Activated CD8-positive, alpha-beta T cell treated with anti-CD3 and anti-CD28 coated beads for 36 hours (primary cell): ENCODE data around the gene SFT2D2. TPM values are rescaled to one million over a fixed set of nuclear protein-coding genes. Genes with fewer than 3 reads are reported as not detected.
"Not testable (repeated sequence)": the region's sequence is repeated elsewhere in the genome, so short reads cannot be mapped to it uniquely, and the experiment has no call there.

Experiments used
- ATAC-seq: fragments of 200-7000 bp; cut with Tn5 transposase; one replicate; pipeline ENCODE4 v1.10.0; 2021; ENCODE audit warnings: mild to moderate bottlenecking, moderate library complexity
- CTCF ChIA-PET: fragments of 350-600 bp; sonication (Branson Sonifier 250); formaldehyde crosslinking; loops from one replicate; lab custom pipeline; 2021; ENCODE audit warnings: antibody characterized with exemption; lab: Charles Lee
- POLR2A ChIA-PET: fragments of 350-600 bp; sonication (Branson Sonifier 250); formaldehyde crosslinking; loops from one replicate; lab custom pipeline; 2021; ENCODE audit warnings: antibody characterized with exemption; lab: Charles Lee
- DNase-seq: peaks from one replicate; pipeline ENCODE4 v3.0.0-alpha.2; 2020
- H3K27ac Mint-ChIP-seq: one replicate; pipeline ENCODE4 v1.8.0; 2021; ENCODE audit warnings: mild to moderate bottlenecking, mixed read lengths
- H3K27me3 Mint-ChIP-seq: one replicate; pipeline ENCODE4 v1.8.0; 2021; ENCODE audit warnings: mixed read lengths
- H3K36me3 Mint-ChIP-seq: one replicate; pipeline ENCODE4 v1.8.0; 2021; ENCODE audit warnings: low read depth, mixed read lengths
- H3K4me1 Mint-ChIP-seq: one replicate; pipeline ENCODE4 v1.8.0; 2021; ENCODE audit warnings: low read depth, mixed read lengths
- H3K4me3 Mint-ChIP-seq: one replicate; pipeline ENCODE4 v1.8.0; 2021; ENCODE audit warnings: mild to moderate bottlenecking, moderate library complexity, mixed read lengths
- H3K9me3 Mint-ChIP-seq: one replicate; pipeline ENCODE4 v1.8.0; 2021; ENCODE audit warnings: mixed read lengths
- CTCF ChIP-seq: fragments of 200-600 bp; IDR thresholded peaks from one replicate; pipeline ENCODE4 v1.8.0; 2022; ENCODE audit warnings: antibody characterized with exemption, mild to moderate bottlenecking
- intact Hi-C: fragments of 100-400 bp; cut with micrococcal nuclease; formaldehyde crosslinking; loops from one replicate; pipeline ENCODE4 v1.10.0; 2022
- total RNA-seq, 2 experiments: library from RNA; stranded (reverse); gene quantifications; one replicate each; pipeline ENCODE4 v1.2.3, GENCODE V29; 2021

SFT2D2 gene
- total RNA-seq, 2 experiments from 2014 or later: 30.8 to 31.4 TPM

DNA sequence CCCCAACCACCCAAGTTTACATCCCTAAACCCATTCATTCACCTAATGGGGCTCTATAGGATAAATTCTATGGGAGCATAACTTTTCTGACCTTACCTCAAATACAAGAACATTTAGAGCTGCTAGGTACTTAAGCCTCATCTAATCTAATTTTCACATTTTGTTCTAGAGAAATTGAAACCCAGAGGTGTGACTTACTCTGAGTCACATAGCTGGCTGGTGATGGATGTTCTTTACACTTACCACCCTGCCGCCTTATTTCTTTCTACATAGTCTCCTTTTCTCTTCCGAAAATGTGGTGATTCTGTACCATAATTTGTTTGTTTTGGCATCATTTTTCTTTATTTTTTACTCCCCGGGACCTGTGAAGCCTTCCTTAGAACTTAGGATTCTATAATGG is 26.7 kb upstream of the SFT2D2 start:
- H3K36me3 Mint-ChIP-seq: peaks cover 45% of the 10 kb centered on the region
- H3K9me3 Mint-ChIP-seq: peaks cover 2% of the 10 kb centered on the region
- intact Hi-C loops: no loop called here
- no peak for TF ChIP-seq CTCF
- ATAC-seq (peak; percentile 42), DNase-seq (no peak)
- peaks cover 5% of the 10 kb centered on the region for H3K4me1 Mint-ChIP-seq
- H3K27ac Mint-ChIP-seq: no peak overlapping the region
- no peaks in the 10 kb centered on the region for H3K27me3 Mint-ChIP-seq
- no peak overlapping the region for H3K4me3 Mint-ChIP-seq
- ChIA-PET POLR2A (interaction anchor here (0.6 kb wide), 1 partner anchor 1561 kb away, joined by 3 read pairs; no protein-coding TSS in a partner anchor), CTCF (no interaction called here)

DNA sequence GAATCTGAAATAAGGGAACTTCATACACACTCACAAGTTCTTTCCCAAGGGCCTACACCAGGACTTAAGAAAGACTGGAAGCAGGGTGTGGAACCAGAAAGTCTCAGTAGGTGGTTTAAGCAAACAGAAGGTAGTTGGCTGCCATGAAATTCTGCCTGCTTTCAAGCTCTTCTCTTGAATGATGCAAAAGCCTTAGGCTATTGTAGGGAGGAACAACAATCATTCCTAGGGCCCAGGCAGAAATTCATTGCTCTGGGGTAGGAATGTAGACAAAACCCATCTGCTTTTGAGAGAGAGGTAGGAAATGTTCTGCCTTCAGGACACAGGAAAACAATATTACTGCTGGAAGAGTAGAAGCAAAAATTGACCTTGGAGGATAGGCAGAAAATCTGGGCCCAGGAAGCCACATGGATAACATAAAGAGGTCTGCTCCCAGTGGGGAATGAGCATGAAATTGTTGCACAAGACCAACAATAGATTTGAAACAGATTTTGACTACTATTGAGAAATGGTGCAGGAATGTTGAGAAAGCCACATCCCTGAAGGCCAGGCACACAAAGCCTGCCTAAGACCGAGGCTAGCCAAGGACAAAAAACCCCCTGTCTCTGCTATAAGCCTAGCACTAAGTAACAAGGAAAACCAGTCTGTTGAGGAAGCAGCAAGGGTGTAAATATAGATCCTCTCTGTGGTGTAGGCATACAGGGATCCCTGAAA is 22.7 kb upstream of the SFT2D2 start:
- peaks cover 51% of the 10 kb centered on the region for H3K36me3 Mint-ChIP-seq
- no peak overlapping the region for H3K27ac Mint-ChIP-seq
- POLR2A ChIA-PET: no interaction called here
- no peak for DNase-seq
- CTCF ChIA-PET: no interaction called here
- peaks cover 9% of the 10 kb centered on the region for H3K9me3 Mint-ChIP-seq
- intact Hi-C loops: no loop called here
- no peaks in the 10 kb centered on the region for H3K27me3 Mint-ChIP-seq
- TF ChIP-seq CTCF: no peak
- H3K4me1 Mint-ChIP-seq: peaks cover 3% of the 10 kb centered on the region
- no peak for ATAC-seq
- no peak overlapping the region for H3K4me3 Mint-ChIP-seq

DNA sequence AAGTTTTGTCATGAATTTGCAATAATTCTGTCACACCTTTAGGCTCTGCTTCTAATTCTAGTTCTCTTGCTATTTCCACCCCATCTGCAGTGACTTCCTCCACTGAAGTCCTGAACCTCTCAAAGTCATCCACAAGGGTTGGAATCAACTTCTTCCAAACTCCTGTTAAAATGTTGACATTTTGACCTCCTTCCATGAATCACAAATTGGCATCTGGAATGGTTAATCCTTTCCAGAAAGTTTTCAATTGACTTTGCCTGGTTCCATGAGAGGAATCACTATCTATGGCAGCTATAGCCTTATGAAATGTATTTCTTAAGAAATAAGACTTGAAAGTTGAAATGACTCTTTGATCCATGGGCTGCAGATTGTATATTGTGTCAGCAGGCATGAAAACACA is 19.7 kb upstream of the SFT2D2 start:
- Mint-ChIP-seq H3K27ac (no peak overlapping the region), H3K36me3 (peaks cover 40% of the 10 kb centered on the region), H3K27me3 (no peaks in the 10 kb centered on the region), H3K9me3 (peaks cover 14% of the 10 kb centered on the region), H3K4me1 (no peaks in the 10 kb centered on the region), H3K4me3 (no peak overlapping the region)
- DNase-seq (no peak), ATAC-seq (no peak)
- POLR2A ChIA-PET: no interaction called here
- intact Hi-C loops: no loop called here
- CTCF ChIA-PET: no interaction called here
- no peak for TF ChIP-seq CTCF

DNA sequence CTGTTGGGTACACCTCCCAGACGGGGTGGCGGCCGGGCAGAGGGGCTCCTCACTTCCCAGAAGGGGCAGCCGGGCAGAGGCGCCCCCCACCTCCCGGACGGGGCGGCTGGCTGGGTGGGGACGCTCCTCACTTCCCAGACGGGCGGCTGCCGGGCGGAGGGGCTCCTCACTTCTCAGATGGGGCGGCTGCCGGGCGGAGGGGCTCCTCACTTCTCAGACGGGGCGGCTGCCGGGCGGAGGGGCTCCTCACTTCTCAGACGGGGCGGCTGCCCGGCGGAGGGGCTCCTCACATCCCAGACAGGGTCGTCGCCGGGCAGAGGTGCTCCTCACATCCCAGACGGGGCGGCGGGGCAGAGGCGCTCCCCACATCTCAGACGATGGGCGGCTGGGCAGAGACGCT is 18.1 kb upstream of the SFT2D2 start:
- H3K4me1 Mint-ChIP-seq, CTCF ChIA-PET, DNase-seq, H3K27ac Mint-ChIP-seq, POLR2A ChIA-PET, H3K4me3 Mint-ChIP-seq, ATAC-seq, intact Hi-C loops, H3K27me3 Mint-ChIP-seq: not testable (repeated sequence)
- Mint-ChIP-seq H3K36me3 (peaks cover 32% of the 10 kb centered on the region), H3K9me3 (peaks cover 21% of the 10 kb centered on the region)

DNA sequence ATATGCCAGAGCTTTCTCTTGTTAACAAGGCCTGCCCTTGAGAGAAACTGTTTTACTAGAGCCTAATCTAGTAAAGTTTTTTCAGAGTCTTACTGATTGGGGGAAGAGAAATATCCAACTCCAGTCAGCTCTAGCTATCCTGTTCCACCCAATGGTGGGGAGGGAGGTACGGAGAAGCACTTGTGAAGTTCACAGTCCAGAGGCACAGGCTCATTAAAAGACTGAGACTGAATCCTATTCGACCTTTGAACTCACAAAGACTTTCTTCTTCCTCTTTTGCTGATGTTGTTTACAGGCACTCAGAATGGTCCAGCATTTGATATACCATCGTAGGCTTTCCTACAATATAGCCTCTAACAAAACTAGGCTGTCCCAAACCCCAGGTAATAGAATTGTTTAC is 15.5 kb upstream of the SFT2D2 start:
- Mint-ChIP-seq H3K9me3 (peaks cover 22% of the 10 kb centered on the region), H3K27me3 (no peaks in the 10 kb centered on the region), H3K4me1 (no peaks in the 10 kb centered on the region), H3K4me3 (no peak overlapping the region), H3K36me3 (peaks cover 13% of the 10 kb centered on the region), H3K27ac (no peak overlapping the region)
- ChIA-PET POLR2A (no interaction called here), CTCF (interaction anchor here (1.1 kb wide), 1 partner anchor 25 kb away, joined by 4 read pairs; no protein-coding TSS in a partner anchor)
- no peak for TF ChIP-seq CTCF
- no peak for ATAC-seq
- intact Hi-C loops: no loop called here
- no peak for DNase-seq
